HG02678 (cell line): ENCODE data around the gene JAKMIP1.
"Not testable (repeated sequence)": the region's sequence is repeated elsewhere in the genome, so short reads cannot be mapped to it uniquely, and the experiment has no call there.

Experiments used
- ATAC-seq: cut with Tn5 transposase; IDR thresholded peaks from one replicate; pipeline ENCODE4 v1.9.1; 2021; ENCODE audit warnings: mild to moderate bottlenecking, moderate library complexity; ENCODE audit not compliant: unreplicated experiment

JAKMIP1 gene

GRCh38 chr4:6150046-6150735 lies 50.2 kb downstream of the JAKMIP1 start:
- no peak for ATAC-seq

GRCh38 chr4:6148506-6149205 lies 51.7 kb downstream of the JAKMIP1 start:
- ATAC-seq, result no peak

GRCh38 chr4:6147441-6147840 lies 52.9 kb downstream of the JAKMIP1 start:
- no peak for ATAC-seq

- no peak for ATAC-seq
Observed at GRCh38 chr4:6143603-6144181, 56.7 kb downstream of the JAKMIP1 start.

- no peak for ATAC-seq
Observed at GRCh38 chr4:6142935-6143602, 57.3 kb downstream of the JAKMIP1 start.

GRCh38 chr4:6142511-6142910 lies 57.8 kb downstream of the JAKMIP1 start:
- no peak for ATAC-seq

- no peak for ATAC-seq
Observed at GRCh38 chr4:6141554-6141953, 58.8 kb downstream of the JAKMIP1 start.

- not testable (repeated sequence) for ATAC-seq
Observed at GRCh38 chr4:6141021-6141420, 59.3 kb downstream of the JAKMIP1 start.

GRCh38 chr4:6137747-6138135 lies 62.6 kb downstream of the JAKMIP1 start:
- no peak for ATAC-seq

- no peak for ATAC-seq
Observed at GRCh38 chr4:6137027-6137746, 63.2 kb downstream of the JAKMIP1 start.

GRCh38 chr4:6134612-6135220 lies 65.6 kb downstream of the JAKMIP1 start:
- ATAC-seq, result peak; percentile 77

- ATAC-seq, result no peak
Observed at GRCh38 chr4:6132716-6133115, 67.6 kb downstream of the JAKMIP1 start.

GRCh38 chr4:6128221-6128850 lies 72.0 kb downstream of the JAKMIP1 start:
- no peak for ATAC-seq

GRCh38 chr4:6126971-6127745 lies 73.2 kb downstream of the JAKMIP1 start:
- ATAC-seq, result no peak

- no peak for ATAC-seq
Observed at GRCh38 chr4:6125103-6125651, 75.2 kb downstream of the JAKMIP1 start.

GRCh38 chr4:6124386-6125102 lies 75.8 kb downstream of the JAKMIP1 start:
- no peak for ATAC-seq

GRCh38 chr4:6123976-6124375 lies 76.4 kb downstream of the JAKMIP1 start:
- no peak for ATAC-seq

GRCh38 chr4:6123541-6123940 lies 76.8 kb downstream of the JAKMIP1 start:
- no peak for ATAC-seq
